HG02571 (cell line): ENCODE results near the gene ANKRD13B.

Experiments used
- ATAC-seq: cut with Tn5 transposase; IDR thresholded peaks from one replicate; pipeline ENCODE4 v1.9.1; 2021; ENCODE audit warnings: mild to moderate bottlenecking, moderate library complexity; ENCODE audit not compliant: unreplicated experiment

ANKRD13B gene

GRCh38 chr17:29593591-29594518 lies 923 bp downstream of the ANKRD13B start:
- ATAC-seq: no peak

GRCh38 chr17:29594519-29595090 lies 1.7 kb downstream of the ANKRD13B start:
- ATAC-seq: no peak

GRCh38 chr17:29595107-29595942 lies 2.4 kb downstream of the ANKRD13B start:
- ATAC-seq: no peak

GRCh38 chr17:29595943-29596774 lies 3.2 kb downstream of the ANKRD13B start:
- ATAC-seq: no peak

GRCh38 chr17:29596811-29597210 lies 3.9 kb downstream of the ANKRD13B start:
- ATAC-seq: no peak

- ATAC-seq: no peak
Measured at GRCh38 chr17:29597361-29598172, 4.6 kb downstream of the ANKRD13B start.

GRCh38 chr17:29603109-29603674 lies 10.3 kb downstream of the ANKRD13B start:
- no peak for ATAC-seq

- ATAC-seq: no peak
Measured at GRCh38 chr17:29607557-29608195, 14.7 kb downstream of the ANKRD13B start.

GRCh38 chr17:29608986-29609385 lies 16.1 kb downstream of the ANKRD13B start:
- ATAC-seq: no peak

GRCh38 chr17:29610395-29610794 lies 17.5 kb downstream of the ANKRD13B start:
- no peak for ATAC-seq

- no peak for ATAC-seq
Measured at GRCh38 chr17:29611351-29612093, 18.6 kb downstream of the ANKRD13B start.

GRCh38 chr17:29612094-29612403 lies 19.1 kb downstream of the ANKRD13B start:
- no peak for ATAC-seq

GRCh38 chr17:29612404-29613280 lies 19.7 kb downstream of the ANKRD13B start:
- no peak for ATAC-seq

- no peak for ATAC-seq
Measured at GRCh38 chr17:29613352-29613837, 20.5 kb downstream of the ANKRD13B start.

- no peak for ATAC-seq
Measured at GRCh38 chr17:29613856-29614255, 20.9 kb downstream of the ANKRD13B start.

- no peak for ATAC-seq
Measured at GRCh38 chr17:29614349-29615047, 21.6 kb downstream of the ANKRD13B start.

- ATAC-seq: no peak
Measured at GRCh38 chr17:29615048-29615385, 22.1 kb downstream of the ANKRD13B start.
